IPS-18a (cell line): ENCODE data around the gene PARVA.

Experiments used
- H3K27ac ChIP-seq: one replicate; pipeline ENCODE4 v1.5.1; 2013; ENCODE audit warnings: low read length
- H3K27me3 ChIP-seq: one replicate; pipeline ENCODE4 v1.6.1; 2013; ENCODE audit warnings: mild to moderate bottlenecking, low read length; ENCODE audit not compliant: control insufficient read depth, insufficient read depth
- H3K36me3 ChIP-seq: one replicate; pipeline ENCODE4 v1.6.1; 2013; ENCODE audit warnings: low read depth, low read length; ENCODE audit not compliant: control insufficient read depth
- H3K4me1 ChIP-seq: one replicate; pipeline ENCODE4 v1.6.1; 2013; ENCODE audit warnings: low read depth, low read length; ENCODE audit not compliant: control insufficient read depth
- H3K4me3 ChIP-seq: one replicate; pipeline ENCODE4 v1.5.1; 2013; ENCODE audit warnings: low read length
- H3K9ac ChIP-seq: one replicate; pipeline ENCODE4 v1.6.1; 2013; ENCODE audit warnings: mild to moderate bottlenecking, low read length, moderate library complexity
- H3K9me3 ChIP-seq: one replicate; pipeline ENCODE4 v1.6.1; 2013; ENCODE audit warnings: low read depth, low read length; ENCODE audit not compliant: control insufficient read depth

The PARVA gene

GRCh38 chr11:12577725-12578644 lies 200.6 kb downstream of the PARVA start:
- no peak overlapping the region for H3K4me3 ChIP-seq
- no peak overlapping the region for H3K27ac ChIP-seq
- H3K27me3 ChIP-seq = no peaks in the 10 kb centered on the region
- no peaks in the 10 kb centered on the region for H3K36me3 ChIP-seq
- H3K4me1 ChIP-seq = peaks cover 9% of the 10 kb centered on the region
- no peaks in the 10 kb centered on the region for H3K9me3 ChIP-seq
- no peak overlapping the region for H3K9ac ChIP-seq

- Histone ChIP-seq H3K9me3 (no peaks in the 10 kb centered on the region), H3K36me3 (no peaks in the 10 kb centered on the region), H3K4me1 (peaks cover 9% of the 10 kb centered on the region), H3K27me3 (no peaks in the 10 kb centered on the region), H3K27ac (no peak overlapping the region), H3K4me3 (no peak overlapping the region), H3K9ac (no peak overlapping the region)
These were observed 204.0 kb downstream of the PARVA start for GRCh38 chr11:12581416-12581815.

- Histone ChIP-seq H3K4me1 (peaks cover 11% of the 10 kb centered on the region), H3K27me3 (no peaks in the 10 kb centered on the region), H3K27ac (no peak overlapping the region), H3K36me3 (no peaks in the 10 kb centered on the region), H3K9me3 (no peaks in the 10 kb centered on the region), H3K4me3 (no peak overlapping the region), H3K9ac (no peak overlapping the region)
These were observed 204.6 kb downstream of the PARVA start for GRCh38 chr11:12581923-12582322.
